HepG2 (cell line): ENCODE measurements around the gene PIGC. TPM values are rescaled to one million over a fixed set of nuclear protein-coding genes. Genes with fewer than 3 reads are reported as not detected.

Source experiments
- ATAC-seq: fragments of 200-7000 bp; cut with Tn5 transposase; 3 replicates; pipeline ENCODE4 v1.9.1; 2020; ENCODE audit warnings: mild to moderate bottlenecking, moderate library complexity
- BruUV-seq: library from RNA; stranded (reverse); fragments of 400-500 nt; replicated peaks from 2 replicates; lab custom pipeline; 2021; lab: Mats Ljungman, UMichigan
- CTCF ChIA-PET: fragments of 300-600 bp; formaldehyde crosslinking; extraction: SDS; loops from one replicate; lab custom pipeline; 2021; ENCODE audit warnings: low total read pairs, inconsistent platforms, low intra/inter-chr PET ratio; lab: Yijun Ruan, JAX
- POLR2A ChIA-PET: fragments of 350-600 bp; sonication (Branson Sonifier 250); formaldehyde crosslinking; loops from one replicate; lab custom pipeline; 2020; ENCODE audit warnings: antibody characterized with exemption, inconsistent platforms; lab: Yijun Ruan, JAX
- DNase-seq: peaks from one replicate; pipeline ENCODE4 v3.0.0-alpha.2; 2015; ENCODE audit warnings: low spot score
- FAIRE-seq: peaks from 3 replicates; lab custom pipeline; 2011; peaks lifted over from hg19 to GRCh38; lab: Jason Lieb, UNC
- H2AFZ ChIP-seq: one replicate; pipeline ENCODE4 v1.6.1; 2011; ENCODE audit warnings: low read length, inconsistent platforms
- H3K27ac ChIP-seq: fragments of 300-600 bp; 3 replicates; pipeline ENCODE4 v1.8.0; 2011; ENCODE audit warnings: mixed run types, mild to moderate bottlenecking, mixed read lengths, low read length, inconsistent platforms; ENCODE audit not compliant: insufficient read depth; ENCODE audit errors: extremely low read length
- H3K27me3 ChIP-seq, 2 experiments: fragments of 200-600 bp in 1 of 2; 2 replicates in 1 of 2; 3 replicates in 1 of 2; pipeline versions ENCODE4 v1.6.0 to v1.8.0; 2011; ENCODE audit warnings: low read length in 2 of 2, mild to moderate bottlenecking in 2 of 2, moderate library complexity in 2 of 2, inconsistent platforms in 1 of 2; ENCODE audit not compliant: insufficient read depth in 2 of 2, control insufficient read depth in 1 of 2
- H3K36me3 ChIP-seq, 2 experiments: fragments of 200-600 bp in 1 of 2; replicated peaks in 1 of 2; 2 replicates in 1 of 2; 3 replicates in 1 of 2; pipeline versions ENCODE4 v1.5.1 to v1.8.0; 2011; ENCODE audit warnings: low read length in 2 of 2, inconsistent platforms in 1 of 2; ENCODE audit not compliant: insufficient read depth in 2 of 2, control insufficient read depth in 1 of 2
- H3K4me1 ChIP-seq: 2 replicates; pipeline ENCODE4 v1.5.1; 2012; ENCODE audit warnings: low read length, inconsistent platforms; ENCODE audit not compliant: insufficient read depth
- H3K4me2 ChIP-seq: 2 replicates; pipeline ENCODE4 v1.6.0; 2011; ENCODE audit warnings: low read depth, low read length, inconsistent platforms
- H3K4me3 ChIP-seq, 3 experiments: fragments of 200-600 bp in 1 of 3; sonication (generic), shearing (Covaris generic) in 1 of 3; replicated peaks in 1 of 3; 2 replicates each; pipeline ENCODE4 v1.5.1; 2011 to 2016; ENCODE audit warnings: low read length in 3 of 3, inconsistent platforms in 2 of 3, low read depth in 2 of 3, mild to moderate bottlenecking in 2 of 3, control low read depth in 1 of 3, mixed read lengths in 1 of 3; ENCODE audit not compliant: insufficient read depth in 1 of 3
- H3K79me2 ChIP-seq: one replicate; pipeline ENCODE4 v1.6.1; 2011; ENCODE audit warnings: low read length, inconsistent platforms; ENCODE audit not compliant: insufficient read depth
- H3K9ac ChIP-seq: 2 replicates; pipeline ENCODE4 v1.6.0; 2011; ENCODE audit warnings: mild to moderate bottlenecking, low read depth, low read length, inconsistent platforms; ENCODE audit not compliant: insufficient read depth
- H3K9me3 ChIP-seq: 2 replicates; pipeline ENCODE4 v1.5.1; 2012; ENCODE audit warnings: mild to moderate bottlenecking, low read length
- H4K20me1 ChIP-seq: 2 replicates; pipeline ENCODE4 v1.6.0; 2011; ENCODE audit warnings: inconsistent platforms, mild to moderate bottlenecking, low read length, moderate library complexity; ENCODE audit not compliant: insufficient read depth
- ATM ChIP-seq: fragments of 450-650 bp; IDR thresholded peaks from 2 replicates; pipeline ENCODE4 v1.7.1; 2017; ENCODE audit warnings: mild to moderate bottlenecking, borderline replicate concordance
- BHLHE40 ChIP-seq: IDR thresholded peaks from 2 replicates; pipeline ENCODE4 v1.6.1; 2011; ENCODE audit warnings: low read length, improper control_type of control experiment
- HOMEZ ChIP-seq: IDR thresholded peaks from 2 replicates; pipeline ENCODE4 v1.6.1; 2016; ENCODE audit warnings: low read depth
- LCORL ChIP-seq, 2 experiments: fragments of 450-650 bp in 1 of 2; sonication (generic) in 1 of 2; formaldehyde crosslinking in 1 of 2; IDR thresholded peaks; 2 replicates each; pipeline versions ENCODE4 v1.5.0 to v1.6.1; 2017 to 2020; ENCODE audit warnings: antibody characterized with exemption in 1 of 2, missing genetic modification reagents in 1 of 2
- NFYB ChIP-seq: sonication (generic); formaldehyde crosslinking; IDR thresholded peaks from 2 replicates; pipeline ENCODE4 v1.4.0; 2020; ENCODE audit warnings: missing genetic modification reagents
- PBX2 ChIP-seq: IDR thresholded peaks from 2 replicates; pipeline ENCODE4 v1.6.1; 2016; ENCODE audit warnings: control low read depth
- RFX1 ChIP-seq: fragments of 450-650 bp; IDR thresholded peaks from 2 replicates; pipeline ENCODE4 v1.6.1; 2017
- TRIM22 ChIP-seq: fragments of 450-650 bp; IDR thresholded peaks from 2 replicates; pipeline ENCODE4 v1.6.1; 2017
- YY1 ChIP-seq: IDR thresholded peaks from 2 replicates; pipeline ENCODE4 v1.6.1; 2011; ENCODE audit warnings: low read length, low read depth, moderate library complexity, mild to moderate bottlenecking; ENCODE audit not compliant: insufficient read depth, insufficient replicate concordance
- ZBTB44 ChIP-seq: sonication (generic); formaldehyde crosslinking; IDR thresholded peaks from 2 replicates; pipeline ENCODE4 v1.4.0; 2020; ENCODE audit warnings: missing genetic modification reagents
- ZFP36L2 ChIP-seq: sonication (generic); formaldehyde crosslinking; IDR thresholded peaks from 2 replicates; pipeline ENCODE4 v1.4.0; 2020; ENCODE audit warnings: missing genetic modification reagents
- ZHX2 ChIP-seq, 2 experiments: sonication (generic) in 1 of 2; formaldehyde crosslinking in 1 of 2; IDR thresholded peaks; 2 replicates each; pipeline versions ENCODE4 v1.6.1 to v1.9.0; 2014 to 2022; ENCODE audit warnings: antibody characterized with exemption in 1 of 2, borderline replicate concordance in 1 of 2, inconsistent platforms in 1 of 2, low read depth in 1 of 2, missing genetic modification reagents in 1 of 2
- ZNF383 ChIP-seq: sonication (generic); formaldehyde crosslinking; IDR thresholded peaks from 2 replicates; pipeline ENCODE4 v1.4.0; 2020; ENCODE audit warnings: missing genetic modification reagents, mild to moderate bottlenecking, borderline replicate concordance
- WGBS: methylation state at CpG from one replicate; pipeline ENCODE4 v1.1.6; 2017; ENCODE audit warnings: low lambda C conversion rate; 5-methylcytosine and 5-hydroxymethylcytosine counted together
- in situ Hi-C: cut with HindIII; loops from 2 replicates; pipeline ENCODE4 v1.10.0; 2017; ENCODE audit warnings: low pct_unique_long_range_greater_than_20kb; ENCODE audit not compliant: extremely low pct_ligation_motif_present
- intact Hi-C: fragments of 100-400 bp; cut with micrococcal nuclease; formaldehyde crosslinking; loops from one replicate; pipeline ENCODE4 v1.10.0; 2022; ENCODE audit not compliant: unreplicated experiment
- polyA plus RNA-seq, 8 experiments: library from polyadenylated mRNA; depleted of rRNA in 3 of 8; stranded (reverse) in 7 of 8; unstranded in 1 of 8; fragments of >200 nt; fragmentation: Illumina TruSeq in 4 of 8; extraction: Trizol in 4 of 8; gene quantifications; 2 replicates each; pipeline versions ENCODE4 v1.2.1 to v1.2.3, GENCODE V29; 2011 to 2016; ENCODE audit warnings: low read depth in 4 of 8, missing spikeins in 1 of 8, mixed read lengths in 1 of 8; ENCODE audit not compliant: insufficient read depth in 1 of 8
- total RNA-seq, 5 experiments: library from RNA; depleted of rRNA; stranded (reverse); fragments of >200 nt; fragmentation: Illumina TruSeq; extraction: Trizol; gene quantifications; 2 replicates each; pipeline ENCODE4 v1.2.3, GENCODE V29; 2016; ENCODE audit warnings: low read depth in 1 of 5

PIGC gene
- total and polyA plus RNA-seq, 2 of the 13 experiments (the other 11 are each of a cell fraction or from before 2014, with no cell fraction given): 26.7 to 29.5 TPM

- no TSS peak for BruUV-seq
- peaks cover 11% of the 10 kb centered on the region for H3K4me1 ChIP-seq
- ATAC-seq (no peak), FAIRE-seq (no peak), DNase-seq (no peak)
- H4K20me1 ChIP-seq: no peaks in the 10 kb centered on the region
- in situ Hi-C loops (loop anchor here (10.0 kb wide), 1 partner anchor 299 kb away; no protein-coding TSS in a partner anchor), intact Hi-C loops (no loop called here)
- 70% methylated on average over 3 of the region's 3 CpGs for WGBS
- no peak overlapping the region for H2AFZ ChIP-seq
- no peak overlapping the region for H3K4me3 ChIP-seq
- H3K79me2 ChIP-seq: no peaks in the 10 kb centered on the region
- POLR2A ChIA-PET: interaction anchor here (1.0 kb wide), 1 partner anchor 292 kb away, joined by 4 read pairs; no protein-coding TSS in a partner anchor
- no peaks in the 10 kb centered on the region for H3K36me3 ChIP-seq
- CTCF ChIA-PET: no interaction called here
- H3K9ac ChIP-seq: no peak overlapping the region
- H3K4me2 ChIP-seq: no peak overlapping the region
- H3K27me3 ChIP-seq: no peaks in the 10 kb centered on the region
- no peaks in the 10 kb centered on the region for H3K9me3 ChIP-seq
- H3K27ac ChIP-seq: no peak overlapping the region
- TF ChIP-seq ATM: no peak
- no peak for TF ChIP-seq ZFP36L2
- TF ChIP-seq ZBTB44 (CRISPR knock-in tag): no peak
- no peak for TF ChIP-seq PBX2 (CRISPR knock-in tag)
- no peak for TF ChIP-seq ZNF383 (CRISPR knock-in tag)
- no peak for TF ChIP-seq HOMEZ
- TF ChIP-seq NFYB (CRISPR knock-in tag): no peak
- TF ChIP-seq ZHX2 (IDR thresholded peaks at IDR 0.05; ENCODE audit: low read depth): no peak
- no peak for TF ChIP-seq ZHX2 (CRISPR knock-in tag; IDR thresholded peaks at IDR 0.05; ENCODE audit: borderline replicate concordance)
- TF ChIP-seq LCORL (IDR thresholded peaks at IDR 0.05): no peak
- TF ChIP-seq LCORL (CRISPR knock-in tag; IDR thresholded peaks at IDR 0.05): no peak
- TF ChIP-seq YY1: no peak
- no peak for TF ChIP-seq TRIM22
- TF ChIP-seq RFX1: no peak
- TF ChIP-seq BHLHE40: no peak
Observed at GRCh38 chr1:172425339-172425738, 18.5 kb downstream of the PIGC start.
